NB4 (cell line): ENCODE measurements around the gene RMC1.

Experiments
- DNase-seq: peaks from one replicate; pipeline ENCODE4 v3.0.0; 2010; ENCODE audit warnings: low read depth
- H3K4me3 ChIP-seq: one replicate; pipeline ENCODE4 v1.5.1; 2011; ENCODE audit warnings: mild to moderate bottlenecking, low read depth, low read length, moderate library complexity
- CTCF ChIP-seq: IDR thresholded peaks from one replicate; pipeline ENCODE4 v1.5.1; 2012; ENCODE audit warnings: low read depth, low read length
- MAX ChIP-seq: IDR thresholded peaks from 2 replicates; pipeline ENCODE4 v1.6.1; 2011; ENCODE audit warnings: low read depth, low read length
- MYC ChIP-seq: IDR thresholded peaks from 2 replicates; pipeline ENCODE4 v1.6.1; 2011; ENCODE audit warnings: low read depth, low read length
- POLR2A ChIP-seq: IDR thresholded peaks from 2 replicates; pipeline ENCODE4 v1.6.1; 2011; ENCODE audit warnings: mild to moderate bottlenecking; ENCODE audit not compliant: insufficient read length; ENCODE audit errors: extremely low read depth

The RMC1 gene

GRCh38 chr18:23532848-23533247 lies 29.5 kb downstream of the RMC1 start:
- no peak for DNase-seq
- no peak overlapping the region for H3K4me3 ChIP-seq
- TF ChIP-seq POLR2A (no peak), MYC (no peak), CTCF (no peak), MAX (no peak)

GRCh38 chr18:23534276-23534675 lies 31.0 kb downstream of the RMC1 start:
- DNase-seq: no peak
- TF ChIP-seq MAX (no peak), CTCF (no peak), POLR2A (no peak), MYC (no peak)
- H3K4me3 ChIP-seq: no peak overlapping the region

- TF ChIP-seq CTCF: no peak
- no peak for TF ChIP-seq MAX
- no peak for TF ChIP-seq POLR2A
- no peak for TF ChIP-seq MYC
- no peak for DNase-seq
- H3K4me3 ChIP-seq: no peak overlapping the region
Measured at GRCh38 chr18:23536204-23536603, 32.9 kb downstream of the RMC1 start.

GRCh38 chr18:23537274-23537673 lies 34.0 kb downstream of the RMC1 start:
- no peak for TF ChIP-seq CTCF
- no peak for TF ChIP-seq POLR2A
- no peak for TF ChIP-seq MYC
- no peak for TF ChIP-seq MAX
- DNase-seq: no peak
- no peak overlapping the region for H3K4me3 ChIP-seq

- no peak for DNase-seq
- no peak overlapping the region for H3K4me3 ChIP-seq
- TF ChIP-seq MYC (no peak), MAX (no peak), CTCF (no peak), POLR2A (no peak)
Measured at GRCh38 chr18:23538001-23538400, 34.7 kb downstream of the RMC1 start.

- H3K4me3 ChIP-seq: no peak overlapping the region
- no peak for DNase-seq
- TF ChIP-seq MYC (no peak), MAX (no peak), CTCF (no peak), POLR2A (no peak)
Measured at GRCh38 chr18:23538870-23539269, 35.6 kb downstream of the RMC1 start.
